WTC11 (cell line): Measurements from ENCODE around the gene DDB1. TPM values are rescaled to one million over a fixed set of nuclear protein-coding genes. Genes with fewer than 3 reads are reported as not detected.

Experiments
- ATAC-seq: fragments of 200-7000 bp; cut with Tn5 transposase; 2 replicates; pipeline ENCODE4 v1.10.0; 2021; ENCODE audit warnings: mild to moderate bottlenecking, moderate library complexity
- CTCF ChIA-PET: fragments of 300-600 bp; sonication (Branson Sonifier 250); formaldehyde crosslinking; loops from one replicate; lab custom pipeline; 2021; ENCODE audit warnings: antibody characterized with exemption; lab: Charles Lee
- POLR2A ChIA-PET: fragments of 350-600 bp; sonication (Branson Sonifier 250); formaldehyde crosslinking; loops from one replicate; lab custom pipeline; 2021; ENCODE audit warnings: antibody characterized with exemption; lab: Charles Lee
- DNase-seq: peaks from one replicate; pipeline ENCODE4 v3.0.0; 2021; ENCODE audit warnings: low spot score
- H3K27ac Mint-ChIP-seq: 2 replicates; pipeline ENCODE4 v1.8.0; 2021; ENCODE audit warnings: mixed read lengths
- H3K27me3 Mint-ChIP-seq: 2 replicates; pipeline ENCODE4 v1.8.0; 2021; ENCODE audit warnings: low read depth, mild to moderate bottlenecking, moderate library complexity, mixed read lengths
- H3K36me3 Mint-ChIP-seq: 2 replicates; pipeline ENCODE4 v1.8.0; 2021; ENCODE audit warnings: mixed read lengths
- H3K4me1 Mint-ChIP-seq: 2 replicates; pipeline ENCODE4 v1.8.0; 2022; ENCODE audit warnings: mixed read lengths
- H3K4me3 Mint-ChIP-seq: 2 replicates; pipeline ENCODE4 v1.8.0; 2021; ENCODE audit warnings: mild to moderate bottlenecking, moderate library complexity, mixed read lengths
- H3K9me3 Mint-ChIP-seq: 2 replicates; pipeline ENCODE4 v1.8.0; 2021; ENCODE audit warnings: mixed read lengths
- ATF2 ChIP-seq: sonication (generic); formaldehyde crosslinking; IDR thresholded peaks from 2 replicates; pipeline ENCODE4 v1.8.1; 2022; ENCODE audit warnings: low read depth, missing genetic modification reagents, borderline replicate concordance
- CTCF ChIP-seq: fragments of 200-600 bp; IDR thresholded peaks from 2 replicates; pipeline ENCODE4 v1.8.0; 2022; ENCODE audit warnings: antibody characterized with exemption
- ELF4 ChIP-seq: sonication (generic); formaldehyde crosslinking; IDR thresholded peaks from 2 replicates; pipeline ENCODE4 v1.8.1; 2022; ENCODE audit warnings: low read depth, mild to moderate bottlenecking, moderate library complexity, missing genetic modification reagents
- ESRRA ChIP-seq: sonication (generic); formaldehyde crosslinking; IDR thresholded peaks from 2 replicates; pipeline ENCODE4 v1.8.1; 2022; ENCODE audit warnings: mild to moderate bottlenecking, missing genetic modification reagents, borderline replicate concordance
- GABPB1 ChIP-seq: sonication (generic); formaldehyde crosslinking; IDR thresholded peaks from 2 replicates; pipeline ENCODE4 v1.8.1; 2023; ENCODE audit warnings: mild to moderate bottlenecking, missing genetic modification reagents
- GRHL2 ChIP-seq: fragments of 250-450 bp; sonication (Bioruptor Pico); IDR thresholded peaks from 2 replicates; pipeline ENCODE4 v1.8.0; 2022; ENCODE audit warnings: mild to moderate bottlenecking, moderate library complexity; ENCODE audit not compliant: insufficient replicate concordance, severe bottlenecking
- MXD4 ChIP-seq: fragments of 250-450 bp; sonication (Bioruptor Pico); IDR thresholded peaks from 2 replicates; pipeline ENCODE4 v1.8.0; 2021; ENCODE audit warnings: mild to moderate bottlenecking, moderate library complexity, borderline replicate concordance
- MYBL2 ChIP-seq: sonication (generic); formaldehyde crosslinking; IDR thresholded peaks from 2 replicates; pipeline ENCODE4 v1.8.1; 2023; ENCODE audit warnings: mild to moderate bottlenecking, moderate library complexity, missing genetic modification reagents
- NFATC4 ChIP-seq: fragments of 250-450 bp; sonication (Bioruptor Pico); IDR thresholded peaks from 2 replicates; pipeline ENCODE4 v1.9.0; 2021; ENCODE audit warnings: mild to moderate bottlenecking
- NFYB ChIP-seq: sonication (generic); formaldehyde crosslinking; conservative IDR thresholded peaks from 2 replicates; pipeline ENCODE4 v1.8.0; 2022; ENCODE audit warnings: low read depth, missing genetic modification reagents
- SMAD3 ChIP-seq: sonication (generic); formaldehyde crosslinking; IDR thresholded peaks from 2 replicates; pipeline ENCODE4 v1.8.0; 2022; ENCODE audit warnings: missing genetic modification reagents, mild to moderate bottlenecking, borderline replicate concordance
- STAT6 ChIP-seq: sonication (generic); formaldehyde crosslinking; conservative IDR thresholded peaks from 2 replicates; pipeline ENCODE4 v1.8.1; 2023; ENCODE audit warnings: mild to moderate bottlenecking, low read depth, missing genetic modification reagents, moderate library complexity
- TEAD4 ChIP-seq: sonication (generic); formaldehyde crosslinking; IDR thresholded peaks from 2 replicates; pipeline ENCODE4 v1.8.0; 2022; ENCODE audit warnings: mild to moderate bottlenecking, missing genetic modification reagents
- USF2 ChIP-seq: sonication (generic); formaldehyde crosslinking; IDR thresholded peaks from 2 replicates; pipeline ENCODE4 v1.8.1; 2023; ENCODE audit warnings: mild to moderate bottlenecking, missing genetic modification reagents, moderate library complexity
- ZNF232 ChIP-seq: sonication (generic); formaldehyde crosslinking; IDR thresholded peaks from 2 replicates; pipeline ENCODE4 v1.8.0; 2022; ENCODE audit warnings: mild to moderate bottlenecking, missing genetic modification reagents
- ZNF263 ChIP-seq: sonication (generic); formaldehyde crosslinking; IDR thresholded peaks from 2 replicates; pipeline ENCODE4 v1.8.1; 2022; ENCODE audit warnings: low read depth, mild to moderate bottlenecking, moderate library complexity, missing genetic modification reagents
- ZNF396 ChIP-seq: fragments of 250-450 bp; sonication (Bioruptor Pico); IDR thresholded peaks from 2 replicates; pipeline ENCODE4 v1.8.0; 2021; ENCODE audit warnings: mild to moderate bottlenecking, moderate library complexity, borderline replicate concordance
- ZSCAN18 ChIP-seq: fragments of 250-450 bp; sonication (Bioruptor Pico); IDR thresholded peaks from 2 replicates; pipeline ENCODE4 v2.1.2; 2022; ENCODE audit warnings: mild to moderate bottlenecking, moderate library complexity
- total RNA-seq: library from RNA; stranded (reverse); gene quantifications from 3 replicates; pipeline ENCODE4 v1.2.3, GENCODE V29; 2021
- TF ChIP-seq, protein P1 (sequence below): sonication (generic); formaldehyde crosslinking; conservative IDR thresholded peaks from 2 replicates; pipeline ENCODE4 v1.8.1; 2022; ENCODE audit warnings: mild to moderate bottlenecking, missing genetic modification reagents
- TF ChIP-seq, protein P2 (sequence below): fragments of 250-450 bp; sonication (Bioruptor Pico); conservative IDR thresholded peaks from 2 replicates; pipeline ENCODE4 v1.9.0; 2021; ENCODE audit warnings: mild to moderate bottlenecking

The DDB1 gene
- total RNA-seq, 1 experiment from 2014 or later = 316 TPM

GRCh38 chr11:61357894-61358239, 25.0 kb upstream of the DDB1 start:
- CTCF ChIA-PET = interaction anchor here (2.9 kb wide), 1 partner anchor 22 kb away, joined by 29 read pairs; no protein-coding TSS in a partner anchor
- no peak for DNase-seq
- H3K27ac Mint-ChIP-seq = no peak overlapping the region
- no peaks in the 10 kb centered on the region for H3K9me3 Mint-ChIP-seq
- POLR2A ChIA-PET = interaction anchor here (1.6 kb wide), 1 partner anchor 9 kb away, joined by 4 read pairs; no protein-coding TSS in a partner anchor
- H3K4me1 Mint-ChIP-seq = peaks cover 12% of the 10 kb centered on the region
- H3K4me3 Mint-ChIP-seq = no peak overlapping the region
- TF ChIP-seq ESRRA (no peak), ZSCAN18 (no peak), GABPB1 (CRISPR knock-in tag) (no peak), ZNF263 (no peak), STAT6 (CRISPR knock-in tag) (no peak), NFATC4 (CRISPR knock-in tag) (no peak), SMAD3 (CRISPR knock-in tag) (no peak), GRHL2 (CRISPR knock-in tag) (no peak), MXD4 (CRISPR knock-in tag) (no peak), TEAD4 (CRISPR knock-in tag) (no peak), ATF2 (CRISPR knock-in tag) (no peak), ZNF232 (CRISPR knock-in tag) (no peak), USF2 (no peak)
- TF ChIP-seq, protein P1, sequence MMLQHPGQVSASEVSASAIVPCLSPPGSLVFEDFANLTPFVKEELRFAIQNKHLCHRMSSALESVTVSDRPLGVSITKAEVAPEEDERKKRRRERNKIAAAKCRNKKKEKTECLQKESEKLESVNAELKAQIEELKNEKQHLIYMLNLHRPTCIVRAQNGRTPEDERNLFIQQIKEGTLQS = no peak
- TF ChIP-seq, protein P2, sequence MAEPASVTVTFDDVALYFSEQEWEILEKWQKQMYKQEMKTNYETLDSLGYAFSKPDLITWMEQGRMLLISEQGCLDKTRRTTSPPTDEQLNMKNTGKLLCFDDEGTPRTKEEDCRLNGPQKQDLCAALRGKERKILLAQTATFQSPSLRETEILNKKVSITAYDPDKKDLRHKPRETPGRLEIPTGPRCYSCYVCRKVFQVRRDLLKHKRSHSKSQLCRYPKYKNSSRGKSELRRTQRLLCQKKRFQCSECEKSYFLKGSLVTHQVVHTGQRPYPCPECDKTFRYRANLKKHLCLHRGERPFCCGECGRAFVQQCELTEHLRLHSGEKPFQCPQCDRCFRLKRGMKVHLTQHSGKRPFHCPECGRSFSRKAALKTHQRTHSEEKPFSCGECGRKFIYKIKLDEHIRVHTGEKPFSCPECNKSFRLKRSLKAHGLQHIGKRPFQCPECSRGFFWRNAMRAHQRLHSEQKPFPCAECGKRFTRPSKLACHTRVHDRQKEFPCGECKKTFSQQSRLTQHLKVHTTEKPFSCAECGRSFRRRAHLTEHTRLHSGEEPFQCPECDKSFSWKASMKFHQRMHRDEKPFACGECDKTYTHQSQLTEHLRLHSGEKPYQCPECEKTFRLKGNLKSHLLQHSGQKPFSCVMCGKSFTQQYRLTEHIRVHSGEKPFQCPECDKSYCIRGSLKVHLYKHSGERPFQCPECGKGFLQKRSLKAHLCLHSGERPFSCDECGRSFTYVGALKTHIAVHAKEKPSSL (CRISPR knock-in tag) = no peak
- TF ChIP-seq, all 79 proteins: peak for 0
- no peaks in the 10 kb centered on the region for H3K27me3 Mint-ChIP-seq
- no peak for ATAC-seq
- peaks cover 7% of the 10 kb centered on the region for H3K36me3 Mint-ChIP-seq

GRCh38 chr11:61357233-61357893, 24.5 kb upstream of the DDB1 start:
- peaks cover 9% of the 10 kb centered on the region for H3K36me3 Mint-ChIP-seq
- ChIA-PET POLR2A (interaction anchor here (1.6 kb wide), 1 partner anchor 9 kb away, joined by 4 read pairs; no protein-coding TSS in a partner anchor), CTCF (interaction anchor here (2.9 to 3.7 kb wide), 2 partner anchors 21 to 28 kb away, joined by 19 to 29 read pairs; no protein-coding TSS in a partner anchor)
- peaks cover 8% of the 10 kb centered on the region for H3K4me1 Mint-ChIP-seq
- no peak overlapping the region for H3K4me3 Mint-ChIP-seq
- DNase-seq (no peak), ATAC-seq (no peak)
- no peak overlapping the region; the same call in 1 of the 2 replicates for H3K27ac Mint-ChIP-seq
- H3K9me3 Mint-ChIP-seq = no peaks in the 10 kb centered on the region
- no peaks in the 10 kb centered on the region for H3K27me3 Mint-ChIP-seq
- no peak for TF ChIP-seq ZNF396 (CRISPR knock-in tag)
- TF ChIP-seq USF2 = no peak
- TF ChIP-seq MYBL2 = no peak
- no peak for TF ChIP-seq ELF4
- TF ChIP-seq CTCF = no peak
- no peak for TF ChIP-seq NFYB (CRISPR knock-in tag)
